ENCODE data around the gene ADAMTS17.

ADAMTS17 gene

GRCh38 chr15:100115711-100116090 is 226.1 kb downstream of the ADAMTS17 start:
- no peaks in the 10 kb centered on the region for H3K9me3 ChIP-seq (ENCODE audit: insufficient read depth, low read length)
- no peak overlapping the region for H3K4me3 ChIP-seq (ENCODE audit: low read length)
- no peaks in the 10 kb centered on the region for H4K20me1 ChIP-seq (ENCODE audit: insufficient read depth, low read length)
- H3K27me3 ChIP-seq (ENCODE audit: low read depth, low read length) = peaks cover 3% of the 10 kb centered on the region; the same call in 1 of the 2 replicates
- H3K27ac ChIP-seq (ENCODE audit: low read length) = no peak overlapping the region
- TF ChIP-seq CTCF (IDR thresholded peaks at IDR 0.05; ENCODE audit: low read depth, low read length) (no peak), EZH2phosphoT487 (IDR thresholded peaks at IDR 0.05; ENCODE audit: low read depth) (no peak)
- H3K4me1 ChIP-seq (ENCODE audit: low read length) = no peaks in the 10 kb centered on the region
- no peaks in the 10 kb centered on the region for H3K36me3 ChIP-seq (replicated peaks; ENCODE audit: low read depth, low read length)
- H3K79me2 ChIP-seq (ENCODE audit: low read length) = no peaks in the 10 kb centered on the region
- H3K4me2 ChIP-seq (ENCODE audit: low read length) = no peak overlapping the region
- H3K9ac ChIP-seq (ENCODE audit: low read length) = no peak overlapping the region
- H2AFZ ChIP-seq (ENCODE audit: low read depth, low read length) = no peak overlapping the region

GRCh38 chr15:100115066-100115710 is 226.6 kb downstream of the ADAMTS17 start:
- TF ChIP-seq EZH2phosphoT487 (IDR thresholded peaks at IDR 0.05; ENCODE audit: low read depth) (no peak), CTCF (IDR thresholded peaks at IDR 0.05; ENCODE audit: low read depth, low read length) (no peak)
- Histone ChIP-seq H3K27ac (ENCODE audit: low read length) (no peak overlapping the region), H3K4me1 (ENCODE audit: low read length) (no peaks in the 10 kb centered on the region)

GRCh38 chr15:100114571-100114970 is 227.2 kb downstream of the ADAMTS17 start:
- TF ChIP-seq EZH2phosphoT487 (IDR thresholded peaks at IDR 0.05; ENCODE audit: low read depth) (no peak), CTCF (IDR thresholded peaks at IDR 0.05; ENCODE audit: low read depth, low read length) (no peak)
- H3K27ac ChIP-seq (ENCODE audit: low read length) = no peak overlapping the region
- H3K4me2 ChIP-seq (ENCODE audit: low read length) = no peak overlapping the region
- H3K9ac ChIP-seq (ENCODE audit: low read length) = no peak overlapping the region
- H3K79me2 ChIP-seq (ENCODE audit: low read length) = no peaks in the 10 kb centered on the region
- no peak overlapping the region for H2AFZ ChIP-seq (ENCODE audit: low read depth, low read length)
- no peaks in the 10 kb centered on the region for H3K9me3 ChIP-seq (ENCODE audit: insufficient read depth, low read length)
- no peaks in the 10 kb centered on the region for H4K20me1 ChIP-seq (ENCODE audit: insufficient read depth, low read length)
- no peaks in the 10 kb centered on the region for H3K4me1 ChIP-seq (ENCODE audit: low read length)
- H3K27me3 ChIP-seq (ENCODE audit: low read depth, low read length) = peaks cover 3% of the 10 kb centered on the region; the same call in 1 of the 2 replicates
- H3K36me3 ChIP-seq (replicated peaks; ENCODE audit: low read depth, low read length) = no peaks in the 10 kb centered on the region
- no peak overlapping the region for H3K4me3 ChIP-seq (ENCODE audit: low read length)

More at GRCh38 chr15:100115066-100115710, 226.6 kb downstream of the ADAMTS17 start:
- Histone ChIP-seq H3K4me3 (ENCODE audit: low read length) (no peak overlapping the region), H3K79me2 (ENCODE audit: low read length) (no peaks in the 10 kb centered on the region), H3K4me2 (ENCODE audit: low read length) (no peak overlapping the region), H3K9me3 (ENCODE audit: insufficient read depth, low read length) (no peaks in the 10 kb centered on the region), H2AFZ (ENCODE audit: low read depth, low read length) (no peak overlapping the region), H3K9ac (ENCODE audit: low read length) (no peak overlapping the region), H3K27me3 (ENCODE audit: low read depth, low read length) (peaks cover 3% of the 10 kb centered on the region; the same call in 1 of the 2 replicates), H4K20me1 (ENCODE audit: insufficient read depth, low read length) (no peaks in the 10 kb centered on the region), H3K36me3 (replicated peaks; ENCODE audit: low read depth, low read length) (no peaks in the 10 kb centered on the region)

- no peak overlapping the region for H3K9ac ChIP-seq (ENCODE audit: low read length)
- H3K4me1 ChIP-seq (ENCODE audit: low read length) = no peaks in the 10 kb centered on the region
These were observed 227.7 kb downstream of the ADAMTS17 start for GRCh38 chr15:100114100-100114499.

More at GRCh38 chr15:100114100-100114499, 227.7 kb downstream of the ADAMTS17 start:
- Histone ChIP-seq H3K4me3 (ENCODE audit: low read length) (no peak overlapping the region), H3K27ac (ENCODE audit: low read length) (no peak overlapping the region), H4K20me1 (ENCODE audit: insufficient read depth, low read length) (no peaks in the 10 kb centered on the region), H3K27me3 (ENCODE audit: low read depth, low read length) (peaks cover 3% of the 10 kb centered on the region; the same call in 1 of the 2 replicates), H3K79me2 (ENCODE audit: low read length) (no peaks in the 10 kb centered on the region), H3K36me3 (replicated peaks; ENCODE audit: low read depth, low read length) (no peaks in the 10 kb centered on the region), H2AFZ (ENCODE audit: low read depth, low read length) (no peak overlapping the region), H3K4me2 (ENCODE audit: low read length) (no peak overlapping the region), H3K9me3 (ENCODE audit: insufficient read depth, low read length) (no peaks in the 10 kb centered on the region)
- TF ChIP-seq EZH2phosphoT487 (IDR thresholded peaks at IDR 0.05; ENCODE audit: low read depth) (no peak), CTCF (IDR thresholded peaks at IDR 0.05; ENCODE audit: low read depth, low read length) (no peak)

Data from OCI-LY3 (cell line).